ENCODE results near the gene C3orf85.

DNA sequence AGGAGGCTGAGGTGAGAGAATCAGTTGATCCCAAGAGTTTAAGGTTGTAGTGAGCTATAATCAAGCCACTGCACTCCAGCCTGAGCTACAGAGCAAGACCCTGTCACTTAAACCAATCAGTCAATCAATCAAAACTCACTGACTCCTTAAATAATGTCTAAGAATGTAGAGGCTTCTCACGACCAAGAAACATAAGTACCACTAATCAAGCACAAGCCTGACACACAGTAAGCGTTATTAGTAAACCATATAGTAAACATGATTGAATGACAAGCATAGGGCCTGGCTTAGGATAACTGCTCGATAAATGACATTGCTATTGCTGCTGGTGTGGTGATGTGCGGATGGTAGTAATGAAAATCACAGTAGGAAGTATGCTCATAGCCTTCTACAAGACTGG lies 29.4 kb downstream of the C3orf85 start:
- no peak for TF ChIP-seq EZH2phosphoT487 (IDR thresholded peaks at IDR 0.05; ENCODE audit: borderline replicate concordance, low read length)
- TF ChIP-seq, protein P1, sequence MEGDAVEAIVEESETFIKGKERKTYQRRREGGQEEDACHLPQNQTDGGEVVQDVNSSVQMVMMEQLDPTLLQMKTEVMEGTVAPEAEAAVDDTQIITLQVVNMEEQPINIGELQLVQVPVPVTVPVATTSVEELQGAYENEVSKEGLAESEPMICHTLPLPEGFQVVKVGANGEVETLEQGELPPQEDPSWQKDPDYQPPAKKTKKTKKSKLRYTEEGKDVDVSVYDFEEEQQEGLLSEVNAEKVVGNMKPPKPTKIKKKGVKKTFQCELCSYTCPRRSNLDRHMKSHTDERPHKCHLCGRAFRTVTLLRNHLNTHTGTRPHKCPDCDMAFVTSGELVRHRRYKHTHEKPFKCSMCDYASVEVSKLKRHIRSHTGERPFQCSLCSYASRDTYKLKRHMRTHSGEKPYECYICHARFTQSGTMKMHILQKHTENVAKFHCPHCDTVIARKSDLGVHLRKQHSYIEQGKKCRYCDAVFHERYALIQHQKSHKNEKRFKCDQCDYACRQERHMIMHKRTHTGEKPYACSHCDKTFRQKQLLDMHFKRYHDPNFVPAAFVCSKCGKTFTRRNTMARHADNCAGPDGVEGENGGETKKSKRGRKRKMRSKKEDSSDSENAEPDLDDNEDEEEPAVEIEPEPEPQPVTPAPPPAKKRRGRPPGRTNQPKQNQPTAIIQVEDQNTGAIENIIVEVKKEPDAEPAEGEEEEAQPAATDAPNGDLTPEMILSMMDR (IDR thresholded peaks at IDR 0.05; ENCODE audit: low read depth, low read length, poor library complexity, severe bottlenecking) = no peak
